Dermis microvascular lymphatic vessel endothelial cell (primary cell): ENCODE results near the gene ARID1B. TPM values are rescaled to one million over a fixed set of nuclear protein-coding genes. Genes with fewer than 3 reads are reported as not detected.
A peak's percentile ranks its signal among the peaks of the same experiment; 100 is the strongest.

Experiments
- DNase-seq, 2 donors: peaks; one replicate each; pipeline versions ENCODE4 v3.0.0 to v3.0.0-alpha.2; 2010; ENCODE audit warnings: low read depth in 2 of 2
- total RNA-seq: library from RNA; depleted of rRNA; stranded (reverse); fragments of >200 nt; gene quantifications from 2 replicates; pipeline ENCODE4 v1.2.1, GENCODE V29; 2014

Gene ARID1B
- 22.0 and 38.2 TPM in 2 replicates for total RNA-seq

DNA sequence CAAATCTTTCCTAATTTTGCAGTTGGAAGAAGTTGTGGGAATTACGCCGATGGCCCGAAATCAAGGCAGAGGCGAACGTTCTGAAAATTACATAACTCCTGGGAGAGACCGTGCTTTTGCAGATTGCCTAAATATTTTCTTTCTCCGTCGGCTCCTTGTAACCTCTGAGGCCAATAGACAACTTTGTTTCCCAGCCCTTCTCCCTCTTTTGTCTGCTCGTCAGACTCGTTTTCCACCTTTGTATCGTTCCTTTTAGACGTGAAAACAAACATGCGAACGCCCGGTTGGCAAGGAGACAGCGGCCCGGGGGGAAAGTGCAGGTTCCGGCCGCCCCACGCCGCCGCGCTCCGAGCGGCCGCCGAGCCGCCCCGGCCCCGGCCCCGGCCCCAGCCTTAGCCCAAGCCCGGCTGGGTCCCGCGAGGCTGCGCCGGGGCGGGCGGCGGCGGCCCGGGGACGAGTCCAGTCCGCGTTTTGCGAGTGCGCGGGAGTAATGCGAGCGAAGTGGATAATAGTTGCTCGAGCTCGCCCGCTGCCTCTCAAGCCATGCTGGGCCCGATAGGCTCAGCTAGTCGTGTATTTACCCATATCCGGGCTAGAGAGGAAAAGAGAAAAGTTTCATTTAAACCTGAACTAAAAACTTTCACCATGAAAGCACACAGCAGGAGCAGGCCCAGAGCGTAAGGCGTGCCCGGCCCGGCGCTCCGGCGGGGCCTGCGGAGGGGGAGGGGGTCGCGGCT, at the start of gene ARID1B:
TSS of gene ARID1B (plus strand) at position 539 of the 737 bp plus-strand sequence. CDS start 303 bp downstream, outside the sequence.
- peak in 1 of 2 donors; percentile 84 for DNase-seq

DNA sequence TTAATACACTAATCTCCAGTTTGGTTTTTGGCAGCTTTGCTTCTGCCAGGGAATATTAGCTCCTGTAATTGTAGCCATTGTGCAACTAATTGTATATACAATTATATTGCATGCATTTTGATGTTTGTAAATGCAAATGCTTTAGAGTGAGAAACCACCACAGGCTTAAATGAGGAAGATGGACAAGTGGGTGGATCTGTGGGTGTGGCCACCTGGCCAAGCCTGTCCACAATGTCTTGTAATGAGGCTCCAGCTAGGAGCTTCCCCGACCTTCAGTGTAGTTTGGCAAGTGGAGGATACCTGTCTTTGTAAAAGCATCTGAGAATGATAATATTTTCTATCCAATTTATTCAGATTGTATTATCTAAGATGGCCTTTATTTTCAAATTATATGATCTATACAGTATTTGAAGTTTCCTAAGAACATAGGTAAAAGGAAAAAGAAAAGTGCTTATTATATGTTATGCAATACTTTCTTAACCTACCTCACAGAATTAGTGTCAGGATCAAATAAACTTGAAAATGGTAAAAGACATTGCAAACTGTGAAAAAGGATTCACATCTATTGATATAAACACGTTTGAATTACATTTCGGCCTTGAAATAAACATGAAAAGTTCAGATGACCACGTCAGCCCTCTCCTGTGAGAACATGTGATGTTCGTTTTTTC, 49.3 kb upstream of the ARID1B start:
- DNase-seq, result no peak

DNA sequence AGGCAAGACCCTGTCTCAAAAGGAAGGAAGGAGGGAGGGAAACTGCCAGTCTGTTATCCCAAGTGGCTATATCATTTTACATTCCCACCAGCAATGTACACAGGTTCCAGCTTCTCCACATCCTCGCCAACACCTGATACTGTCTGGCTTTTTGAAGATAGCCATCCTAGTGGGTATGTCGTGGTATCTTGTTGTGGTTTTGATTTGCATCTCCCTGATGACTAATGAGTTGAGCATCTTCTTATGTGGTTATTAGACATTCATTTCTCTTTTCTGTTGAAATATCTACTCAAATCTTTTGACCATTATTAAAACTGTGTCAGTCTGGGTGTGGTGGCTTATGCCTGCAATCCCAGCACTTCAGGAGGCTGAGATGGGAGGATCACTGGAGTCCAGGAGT, 47.9 kb upstream of the ARID1B start:
- DNase-seq, result no peak

DNA sequence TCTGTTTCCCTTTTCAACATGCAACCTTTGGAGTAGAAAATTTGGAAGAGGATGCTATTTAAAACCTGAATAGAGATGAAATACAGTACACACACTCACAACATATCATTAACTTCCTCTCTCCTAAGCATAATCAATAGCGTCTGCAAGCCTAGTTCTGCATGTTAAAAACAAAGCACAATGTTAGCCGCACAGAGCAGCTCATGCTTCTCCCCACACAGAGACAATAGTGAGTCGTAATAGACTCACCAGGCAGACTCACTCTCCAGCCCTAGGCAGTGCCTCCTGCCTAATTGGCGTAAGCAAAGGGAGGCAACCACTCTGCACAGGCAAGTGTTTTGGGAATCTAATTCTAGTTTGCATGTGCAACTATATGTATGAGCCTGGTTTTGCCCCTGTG, 45.8 kb upstream of the ARID1B start:
- no peak for DNase-seq

DNA sequence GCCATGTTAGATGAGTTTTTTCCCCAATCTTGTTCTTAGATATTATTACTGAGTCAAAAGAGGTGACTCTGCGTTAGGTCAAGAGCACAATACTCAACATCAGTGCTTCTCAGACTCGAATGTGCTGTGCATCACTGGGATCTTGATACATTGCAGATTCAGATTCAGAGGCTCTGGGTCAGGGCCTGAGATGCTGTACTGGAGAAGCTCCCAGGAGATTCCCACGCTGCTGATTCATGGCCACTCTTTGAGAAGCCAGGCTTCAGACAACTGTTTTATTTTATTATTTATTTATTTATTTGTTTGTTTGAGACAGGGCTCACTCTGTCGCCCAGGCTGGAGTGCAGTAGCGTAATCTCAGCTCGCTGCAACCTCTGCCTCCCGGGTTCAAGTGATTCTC, 41.4 kb upstream of the ARID1B start:
- no peak for DNase-seq

DNA sequence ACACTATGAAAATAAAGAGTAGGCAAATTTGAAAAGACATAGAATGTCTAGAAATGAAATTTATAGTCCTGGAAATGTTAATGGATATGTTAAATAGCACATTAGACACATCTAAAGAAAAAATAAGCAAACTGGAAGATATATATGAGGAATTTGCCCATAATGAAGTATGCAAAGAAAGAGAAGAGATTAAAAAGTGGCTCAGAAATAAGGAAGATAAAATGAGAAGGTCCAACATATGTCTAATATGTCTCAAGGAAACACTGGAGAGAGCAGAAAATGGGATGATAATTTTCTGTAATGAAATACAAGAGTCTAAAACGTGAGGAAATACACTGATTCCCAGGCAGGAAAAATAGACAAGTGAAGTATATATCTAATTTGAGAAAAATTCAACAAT, 36.6 kb upstream of the ARID1B start:
- DNase-seq, result no peak

DNA sequence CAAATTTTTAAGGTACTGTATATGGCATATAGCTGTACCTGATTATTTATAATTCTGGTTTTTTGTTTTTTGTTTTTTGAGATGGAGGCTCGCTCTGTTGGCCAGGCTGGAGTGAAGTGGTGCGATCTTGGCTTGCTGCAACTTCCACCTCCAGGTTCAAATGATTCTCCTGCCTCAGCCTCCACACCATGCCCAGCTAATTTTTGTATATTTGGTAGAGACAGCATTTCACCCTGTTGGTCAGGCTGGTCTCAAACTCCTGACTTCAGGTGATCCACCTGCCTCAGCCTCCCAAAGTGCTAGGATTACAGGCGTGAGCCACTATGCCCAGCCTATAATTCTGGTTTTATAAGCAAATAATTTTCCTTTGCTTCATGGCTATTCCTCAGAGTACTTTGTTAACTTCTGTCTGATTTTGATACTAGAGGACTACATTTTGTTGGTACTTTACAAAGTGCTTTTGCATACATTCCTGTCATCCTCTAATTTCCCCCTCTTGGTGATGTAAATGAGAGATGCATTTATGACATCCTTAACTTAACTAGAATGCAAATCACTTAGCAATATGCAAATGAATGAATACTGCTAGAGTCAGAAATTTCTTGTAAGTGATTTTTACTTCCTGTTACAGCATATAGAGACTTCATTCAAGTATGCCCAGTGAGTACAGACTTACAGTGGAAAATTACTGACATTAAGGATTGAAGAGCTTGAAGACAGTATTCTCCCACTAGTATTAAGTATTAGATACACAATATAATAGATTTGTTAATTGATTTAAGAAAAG, 35.7 kb upstream of the ARID1B start:
- DNase-seq, result no peak

DNA sequence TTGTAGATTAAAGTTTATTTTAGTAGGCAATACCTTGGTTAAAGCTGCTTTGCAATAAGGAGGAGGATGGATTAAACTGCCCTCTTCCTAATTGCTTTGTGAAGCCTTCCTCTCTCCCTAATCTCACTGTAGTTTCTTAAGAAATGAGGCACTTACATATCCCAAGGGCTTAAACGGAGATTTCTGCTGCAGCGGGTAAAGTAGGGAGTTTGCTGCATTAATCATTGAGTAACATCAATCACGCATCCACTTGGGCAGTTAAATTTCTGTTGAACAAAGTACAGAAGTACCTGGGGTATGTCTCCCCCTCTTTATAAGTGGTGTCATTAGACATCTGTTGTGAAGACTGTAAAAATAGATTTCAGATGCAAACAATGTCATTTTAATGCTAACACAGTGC, 29.5 kb upstream of the ARID1B start:
- no peak for DNase-seq

DNA sequence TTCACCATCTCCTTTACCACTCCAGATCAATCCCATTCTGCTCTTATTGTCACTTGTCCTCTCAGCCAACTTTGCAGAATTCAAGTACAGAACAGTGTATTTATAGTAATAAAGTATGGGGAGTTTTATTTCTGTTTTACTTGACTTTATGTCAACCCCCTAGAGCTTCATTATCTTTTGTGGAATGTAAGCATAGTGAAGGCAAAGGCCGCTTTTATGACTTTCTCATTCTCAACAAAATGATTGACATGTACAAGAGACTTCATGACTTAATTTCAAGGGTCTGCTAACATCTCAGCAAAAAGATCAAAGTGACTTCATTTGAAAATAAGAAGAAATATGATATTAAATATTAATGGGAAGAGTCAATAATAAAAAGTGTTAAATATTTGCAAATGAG, 28.7 kb upstream of the ARID1B start:
- no peak for DNase-seq

DNA sequence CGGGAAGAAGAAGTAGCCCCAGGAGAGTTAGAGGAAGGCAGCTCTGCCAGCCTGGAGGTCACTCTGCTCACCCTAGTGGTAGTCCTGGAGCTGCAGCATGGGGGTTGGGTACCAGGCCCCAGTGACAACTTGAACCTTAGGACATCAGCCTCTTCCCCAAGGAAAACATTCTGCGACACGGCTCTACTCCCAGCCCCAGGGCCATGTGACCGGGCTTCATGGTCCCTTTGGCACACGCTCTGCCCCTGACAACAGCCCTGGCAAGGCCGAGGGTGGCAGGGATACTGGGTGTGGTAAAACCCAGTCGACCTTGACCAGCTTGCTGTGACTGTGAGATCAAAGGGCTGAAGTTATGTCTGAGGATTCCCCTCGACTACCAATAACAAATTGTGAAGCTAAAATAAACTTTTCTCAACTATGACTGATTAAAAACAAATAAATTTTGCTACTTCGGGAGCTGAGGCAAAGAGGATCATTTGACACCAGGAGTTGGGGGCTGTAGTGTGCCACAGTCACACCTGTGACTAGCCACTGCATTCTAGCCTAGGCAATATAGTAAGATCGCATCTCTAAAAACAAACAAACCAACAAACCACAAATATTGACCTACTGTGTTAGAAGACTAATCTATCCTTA, 24.4 kb upstream of the ARID1B start:
- DNase-seq, result no peak

DNA sequence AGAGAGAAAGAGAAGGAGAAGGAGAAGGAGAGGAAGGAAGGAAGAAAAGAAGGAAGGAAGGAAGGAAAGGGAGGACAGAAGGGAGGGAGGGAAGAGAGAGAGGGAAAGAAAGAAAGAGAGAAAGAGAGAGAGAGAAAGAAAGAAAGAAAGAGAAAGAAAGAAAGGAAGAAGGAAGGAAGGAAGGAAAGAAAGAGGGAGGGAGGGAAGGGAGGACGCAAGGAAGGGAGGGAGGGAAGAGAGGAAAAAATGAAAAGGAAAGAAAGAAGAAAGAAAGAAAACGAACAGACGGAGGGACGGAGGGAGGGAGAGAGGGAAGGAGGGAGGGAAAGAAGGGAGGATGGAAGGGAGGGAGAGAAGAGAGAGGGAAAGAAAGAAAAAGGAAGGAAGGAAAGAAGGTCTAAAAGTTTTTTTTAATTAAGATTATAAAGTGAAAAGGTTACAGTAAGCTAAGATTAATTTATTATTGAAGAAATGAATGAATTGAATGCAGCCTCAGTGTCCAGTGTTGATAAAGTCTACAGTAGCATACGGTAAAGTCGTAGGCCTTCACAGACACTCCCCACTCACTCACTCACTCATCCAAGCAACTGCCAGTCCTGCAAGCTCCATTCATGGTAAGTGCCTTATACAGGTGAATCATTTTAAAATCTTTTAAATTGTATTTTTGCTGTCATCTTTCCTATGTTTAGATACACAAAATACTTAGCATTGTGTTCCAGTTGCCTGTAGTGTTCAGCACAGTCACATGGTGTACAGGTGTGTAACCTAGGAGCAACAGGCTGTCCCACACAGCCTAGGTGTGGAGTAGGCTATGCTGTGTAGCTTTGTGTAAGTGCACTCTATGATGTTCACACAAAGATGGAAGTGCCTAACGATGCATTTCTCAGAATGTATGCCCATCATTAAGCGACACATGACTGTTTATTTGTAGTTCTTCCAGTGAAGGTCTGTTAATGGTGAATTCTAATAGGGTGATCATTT, 20.3 kb upstream of the ARID1B start:
- DNase-seq, result no peak

DNA sequence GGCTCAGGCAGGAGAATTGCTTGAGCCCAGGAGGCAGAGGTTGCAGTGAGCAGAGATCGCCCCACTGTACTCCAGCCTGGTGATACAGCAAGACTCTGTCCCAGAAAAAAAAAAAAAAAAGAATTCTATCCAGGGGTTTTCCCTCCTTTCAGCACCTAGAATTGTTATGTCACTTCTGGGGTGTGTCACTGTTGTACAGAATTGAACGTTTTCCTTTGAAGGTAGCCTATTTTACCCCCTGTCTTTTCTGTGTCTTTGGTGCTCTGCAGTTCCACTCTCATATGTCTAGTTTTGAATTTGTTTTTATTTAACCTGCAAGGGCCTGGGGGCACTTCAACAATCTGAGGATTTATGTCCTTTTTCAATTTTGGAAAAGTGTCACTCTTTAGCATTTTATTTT, 19.3 kb upstream of the ARID1B start:
- no peak for DNase-seq

DNA sequence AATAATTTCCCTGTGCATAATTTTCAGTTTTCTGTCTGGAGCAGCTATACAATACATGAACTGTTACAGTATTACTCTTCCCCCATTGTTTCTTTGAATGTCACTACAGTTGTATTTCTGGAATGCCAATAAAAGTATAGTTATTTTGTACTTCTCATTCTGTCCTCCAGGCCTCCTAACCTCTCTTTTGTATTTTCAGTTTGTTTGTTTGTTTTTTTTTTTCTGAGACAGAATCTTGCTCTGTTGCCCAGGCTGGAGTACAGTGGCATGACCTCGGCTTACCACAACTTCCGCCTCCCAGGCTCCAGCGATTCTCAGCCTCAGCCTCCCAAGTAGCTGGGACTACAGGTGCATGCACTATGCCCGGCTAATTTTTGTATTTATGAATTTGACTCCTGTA, 16.8 kb upstream of the ARID1B start:
- no peak for DNase-seq

DNA sequence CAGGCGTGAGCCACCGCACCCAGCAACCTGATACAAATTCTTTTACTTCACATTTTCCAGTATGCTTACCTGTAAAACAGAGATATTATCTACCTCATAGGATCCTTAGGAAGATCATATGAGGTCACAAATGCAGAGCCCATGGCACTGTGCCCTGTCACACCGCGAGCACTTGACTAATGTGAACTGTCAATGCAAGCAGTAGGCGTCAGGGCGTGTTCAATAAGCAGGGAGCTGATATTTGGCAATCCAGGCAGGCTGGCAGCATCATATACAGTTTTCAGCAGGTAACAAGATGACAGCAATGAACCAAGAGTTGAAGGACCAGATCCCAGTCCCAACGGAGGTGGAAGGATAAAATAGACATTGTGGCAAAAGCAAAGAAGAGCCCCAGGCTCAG, 14.6 kb upstream of the ARID1B start:
- DNase-seq, result no peak

DNA sequence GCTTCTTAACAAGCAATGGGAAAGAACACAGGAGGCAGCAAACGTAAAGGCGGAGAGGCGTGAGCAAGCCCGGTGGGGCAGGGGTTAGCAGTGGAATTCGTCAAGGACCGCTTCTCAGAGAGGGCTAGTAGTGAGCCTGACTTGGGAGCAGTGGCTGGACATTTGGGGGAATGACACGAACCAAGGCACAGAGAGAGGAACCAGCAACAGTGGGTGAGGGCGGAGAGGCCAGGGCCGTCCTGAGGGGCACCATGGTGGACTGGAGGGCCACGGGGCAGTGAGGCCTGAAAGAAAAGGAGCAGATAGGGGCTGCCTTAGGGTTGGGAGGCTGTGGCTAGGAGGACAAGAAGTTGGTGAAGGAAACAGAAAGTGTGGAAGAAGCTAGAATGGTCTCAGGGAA, 12.1 kb upstream of the ARID1B start:
- no peak for DNase-seq

DNA sequence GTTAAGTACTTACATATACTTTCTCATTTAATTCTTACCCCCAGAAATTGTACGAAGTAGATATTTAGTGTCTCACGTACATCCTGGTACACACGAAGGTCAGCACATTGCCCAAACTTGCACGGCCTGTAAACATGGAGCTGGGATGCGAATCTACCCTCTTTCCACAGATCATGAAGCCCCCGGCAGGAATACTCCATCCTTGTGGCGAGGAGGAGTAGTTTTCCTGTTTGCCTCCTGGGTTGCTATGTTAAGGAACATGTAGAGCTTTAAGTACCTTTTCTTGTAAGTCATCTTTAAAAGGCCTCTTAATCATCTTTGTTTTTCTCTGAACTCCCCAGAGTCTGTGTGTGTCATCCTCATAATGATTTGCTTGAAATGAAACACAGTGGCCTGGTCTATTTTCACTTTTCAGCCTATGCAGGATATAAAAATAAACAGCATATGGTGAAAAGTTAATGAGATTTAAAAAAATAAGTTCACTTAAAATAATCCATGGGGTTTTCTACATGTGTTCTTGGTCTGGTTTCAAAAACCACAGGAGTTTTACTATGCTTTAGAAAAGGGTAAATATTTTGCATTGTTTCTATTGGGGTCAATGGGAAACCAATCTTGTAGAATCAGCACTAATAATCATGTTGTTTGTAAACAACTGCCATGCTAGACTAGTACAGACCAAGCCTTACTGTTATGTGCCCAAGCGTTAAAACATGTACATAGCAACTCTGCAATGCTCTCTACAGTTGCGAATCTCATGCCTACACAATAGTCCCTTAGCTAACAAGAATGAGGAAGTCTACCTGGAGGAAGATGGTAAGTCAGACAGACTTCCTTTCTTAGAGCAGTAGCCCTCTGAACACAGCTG, 9.3 kb upstream of the ARID1B start:
- DNase-seq, result no peak

DNA sequence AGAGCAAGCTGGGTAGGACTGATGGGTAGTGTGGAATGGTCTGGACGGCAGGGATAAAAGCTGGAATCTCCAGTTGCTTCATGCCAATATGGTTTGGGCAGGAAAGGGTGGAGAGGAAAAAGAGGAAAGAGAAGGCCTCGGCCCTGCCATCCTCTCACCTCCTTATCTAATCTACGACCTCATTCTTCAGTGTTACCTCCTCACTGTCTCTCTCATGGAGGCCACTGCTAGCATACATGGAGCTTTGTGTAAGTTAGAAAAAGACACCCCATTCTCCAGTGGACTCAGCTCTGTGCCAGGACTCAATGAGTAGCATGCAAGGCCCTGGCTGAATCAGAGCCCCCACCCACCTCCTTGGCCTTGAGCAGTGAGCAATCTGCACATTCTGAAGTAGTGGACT, 6.1 kb upstream of the ARID1B start:
- no peak for DNase-seq

DNA sequence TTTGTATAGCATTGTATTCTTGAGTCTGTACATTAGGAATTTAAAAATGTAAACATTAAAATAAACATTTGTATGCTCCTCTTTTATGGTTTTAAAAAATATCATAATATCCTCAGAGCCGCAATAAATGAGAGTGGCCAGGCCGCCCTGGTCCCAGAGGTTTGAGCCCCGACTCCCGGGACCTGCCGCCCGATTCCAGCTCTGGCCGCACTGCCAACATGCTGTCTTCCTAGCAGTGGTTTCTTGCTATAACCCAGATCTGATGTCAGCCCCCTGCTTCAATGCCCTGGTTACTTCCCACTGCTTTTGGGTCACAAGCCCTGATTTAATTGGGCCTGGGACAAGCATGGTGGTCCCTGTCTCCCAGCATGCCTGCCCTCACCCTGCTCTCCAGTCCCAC, 5.4 kb upstream of the ARID1B start:
- DNase-seq, result no peak

DNA sequence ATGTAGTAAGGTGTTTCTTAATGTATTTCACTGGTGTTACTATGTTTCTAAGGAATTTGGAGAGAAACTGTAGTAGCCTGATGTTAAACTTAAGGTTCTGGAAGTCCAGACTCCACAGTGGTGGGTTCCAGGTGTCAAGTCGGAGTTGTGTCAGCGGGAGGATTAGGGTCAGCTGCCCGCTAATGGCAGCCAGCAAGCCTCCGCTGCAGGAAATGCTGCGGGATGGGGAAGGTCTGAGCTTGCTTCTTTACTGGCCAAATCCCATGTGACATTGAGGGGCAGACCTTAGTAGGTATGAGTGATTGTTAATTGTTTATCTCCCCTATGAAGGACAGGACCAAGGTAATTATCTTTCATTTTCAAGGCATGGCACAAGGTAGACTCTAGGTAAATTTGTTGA, 3.7 kb upstream of the ARID1B start:
- no peak for DNase-seq
